Osteoblast (primary cell): ENCODE measurements around the gene ZFPL1. TPM values are rescaled to one million over a fixed set of nuclear protein-coding genes. Genes with fewer than 3 reads are reported as not detected.

Experiments used
- DNase-seq: peaks from one replicate; pipeline ENCODE4 v3.0.0; 2011; ENCODE audit warnings: low spot score, mixed read lengths; ENCODE audit not compliant: insufficient read length; ENCODE audit errors: missing footprints
- H2AFZ ChIP-seq: 2 replicates; pipeline ENCODE4 v1.6.0; 2011; ENCODE audit warnings: mild to moderate bottlenecking, low read length
- H3K27ac ChIP-seq: 2 replicates; pipeline ENCODE4 v1.5.1; 2011; ENCODE audit warnings: mild to moderate bottlenecking, low read depth, low read length, moderate library complexity
- H3K27me3 ChIP-seq: 2 replicates; pipeline ENCODE4 v1.6.0; 2012; ENCODE audit warnings: mild to moderate bottlenecking, control low read depth, inconsistent platforms, low read length, moderate library complexity; ENCODE audit not compliant: insufficient read depth
- H3K36me3 ChIP-seq: 2 replicates; pipeline ENCODE4 v1.5.1; 2011; ENCODE audit warnings: mild to moderate bottlenecking, low read length, control low read depth, moderate library complexity; ENCODE audit not compliant: insufficient read depth
- H3K4me1 ChIP-seq: 2 replicates; pipeline ENCODE4 v1.5.1; 2011; ENCODE audit warnings: mild to moderate bottlenecking, low read length, control low read depth, moderate library complexity; ENCODE audit not compliant: insufficient read depth
- H3K4me2 ChIP-seq: 2 replicates; pipeline ENCODE4 v1.6.0; 2011; ENCODE audit warnings: mild to moderate bottlenecking, low read length; ENCODE audit not compliant: insufficient read depth
- H3K4me3 ChIP-seq: fragments of 200-600 bp; sonication (generic); 3 replicates; pipeline ENCODE4 v1.5.1; 2012; ENCODE audit warnings: mild to moderate bottlenecking, low read length, inconsistent platforms; ENCODE audit not compliant: insufficient read depth
- H3K79me2 ChIP-seq: 2 replicates; pipeline ENCODE4 v1.6.0; 2012; ENCODE audit warnings: mild to moderate bottlenecking, low read length, control low read depth, inconsistent platforms; ENCODE audit not compliant: insufficient read depth
- H3K9me3 ChIP-seq: 2 replicates; pipeline ENCODE4 v1.5.1; 2011; ENCODE audit warnings: low read depth, low read length, control low read depth
- H4K20me1 ChIP-seq: 2 replicates; pipeline ENCODE4 v1.6.0; 2012; ENCODE audit warnings: mild to moderate bottlenecking, low read length, control low read depth; ENCODE audit not compliant: insufficient read depth
- CTCF ChIP-seq: IDR thresholded peaks from 2 replicates; pipeline ENCODE4 v1.5.1; 2011; ENCODE audit warnings: mild to moderate bottlenecking, low read depth, low read length, moderate library complexity; ENCODE audit errors: extremely low read depth
- total RNA-seq: library from RNA; depleted of rRNA; stranded (reverse); fragments of >200 nt; gene quantifications from 2 replicates; pipeline ENCODE4 v1.2.3, GENCODE V29; 2012

Gene ZFPL1
- total RNA-seq, 1 donor = 39.4 TPM

- Histone ChIP-seq H3K27ac (no peak overlapping the region), H4K20me1 (no peaks in the 10 kb centered on the region), H3K36me3 (no peaks in the 10 kb centered on the region), H2AFZ (no peak overlapping the region), H3K27me3 (no peaks in the 10 kb centered on the region), H3K4me3 (no peak overlapping the region), H3K4me1 (no peaks in the 10 kb centered on the region), H3K79me2 (no peaks in the 10 kb centered on the region), H3K9me3 (no peaks in the 10 kb centered on the region), H3K4me2 (no peak overlapping the region)
- peak; percentile 37 for DNase-seq
- TF ChIP-seq CTCF = no peak
Observed at GRCh38 chr11:65066315-65066714, 17.7 kb upstream of the ZFPL1 start.

- Histone ChIP-seq H3K9me3 (no peaks in the 10 kb centered on the region), H2AFZ (no peak overlapping the region), H3K4me1 (no peaks in the 10 kb centered on the region), H3K79me2 (no peaks in the 10 kb centered on the region), H3K27me3 (no peaks in the 10 kb centered on the region), H4K20me1 (no peaks in the 10 kb centered on the region), H3K4me2 (no peak overlapping the region), H3K4me3 (no peak overlapping the region), H3K27ac (no peak overlapping the region), H3K36me3 (no peaks in the 10 kb centered on the region)
- no peak for TF ChIP-seq CTCF
- DNase-seq = peak; percentile 70
Observed at GRCh38 chr11:65066805-65067291, 17.2 kb upstream of the ZFPL1 start.

- DNase-seq = peak; percentile 17
- no peak overlapping the region for H3K4me3 ChIP-seq
- H4K20me1 ChIP-seq = no peaks in the 10 kb centered on the region
- TF ChIP-seq CTCF = no peak
- no peaks in the 10 kb centered on the region for H3K27me3 ChIP-seq
- no peaks in the 10 kb centered on the region for H3K9me3 ChIP-seq
- H3K4me1 ChIP-seq = no peaks in the 10 kb centered on the region
- no peak overlapping the region for H3K4me2 ChIP-seq
- no peaks in the 10 kb centered on the region for H3K36me3 ChIP-seq
- no peaks in the 10 kb centered on the region for H3K79me2 ChIP-seq
- H2AFZ ChIP-seq = no peak overlapping the region
- no peak overlapping the region for H3K27ac ChIP-seq
Observed at GRCh38 chr11:65067446-65067845, 16.6 kb upstream of the ZFPL1 start.

DNA sequence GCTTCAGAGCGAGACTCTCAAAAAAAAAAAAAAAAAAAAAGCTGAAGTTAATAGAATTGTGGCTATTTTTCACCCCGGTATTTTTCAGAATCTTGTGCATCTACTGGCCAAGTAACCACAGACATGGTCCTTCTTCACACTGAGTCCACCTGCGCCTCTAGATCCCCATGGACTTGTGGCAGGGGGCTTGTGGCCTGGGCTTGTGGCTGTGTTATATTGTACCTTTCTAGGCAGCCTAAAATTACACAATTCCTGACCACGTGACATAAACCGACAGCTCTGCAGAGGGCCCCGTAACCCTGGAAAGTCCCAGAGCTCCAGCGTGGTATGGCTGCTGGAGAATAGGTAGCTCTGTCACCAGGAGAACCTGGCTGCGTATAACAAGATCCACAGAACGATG lies 14.8 kb upstream of the ZFPL1 start:
- no peak overlapping the region for H2AFZ ChIP-seq
- H3K9me3 ChIP-seq = no peaks in the 10 kb centered on the region
- no peak overlapping the region for H3K27ac ChIP-seq
- no peak for TF ChIP-seq CTCF
- H3K79me2 ChIP-seq = no peaks in the 10 kb centered on the region
- no peak overlapping the region for H3K4me3 ChIP-seq
- DNase-seq = no peak
- no peaks in the 10 kb centered on the region for H3K36me3 ChIP-seq
- H3K4me1 ChIP-seq = no peaks in the 10 kb centered on the region
- H3K27me3 ChIP-seq = no peaks in the 10 kb centered on the region
- H3K4me2 ChIP-seq = no peak overlapping the region
- no peaks in the 10 kb centered on the region for H4K20me1 ChIP-seq
